DOHH2 (cell line): ENCODE results near the gene CDC16.

Source experiments
- CTCF ChIP-seq: fragments of 200-600 bp; sonication (generic); IDR thresholded peaks from one replicate; pipeline ENCODE4 v1.5.1; 2014; ENCODE audit warnings: antibody characterized with exemption, mild to moderate bottlenecking, low read depth, low read length; ENCODE audit not compliant: poor library complexity, severe bottlenecking
- EZH2phosphoT487 ChIP-seq: fragments of 200-600 bp; sonication (generic); IDR thresholded peaks from 2 replicates; pipeline ENCODE4 v1.6.1; 2017; ENCODE audit warnings: borderline replicate concordance, mild to moderate bottlenecking, antibody characterized with exemption, low read length, moderate library complexity, mixed read lengths

- TF ChIP-seq CTCF, result no peak
- TF ChIP-seq EZH2phosphoT487, result no peak
These were observed 8.6 kb upstream of the CDC16 start for GRCh38 chr13:114226088-114226487.
